ENCODE data around the gene SLC25A15.

SLC25A15 gene

GRCh38 chr13:40789275-40790153, at the start of gene SLC25A15:
Gene SLC25A15, plus strand, starts transcription at chr13:40789611. Its CDS starts 3,616 bp downstream, at chr13:40793227.
- DNase-seq, result no peak

- no peak for DNase-seq
Measured at GRCh38 chr13:40749327-40749726, 40.1 kb upstream of the SLC25A15 start.

- no peak for DNase-seq
Measured at GRCh38 chr13:40755082-40755700, 34.2 kb upstream of the SLC25A15 start.

GRCh38 chr13:40756042-40756441, 33.4 kb upstream of the SLC25A15 start:
- DNase-seq, result no peak

GRCh38 chr13:40758811-40759210, 30.6 kb upstream of the SLC25A15 start:
- no peak for DNase-seq

- DNase-seq, result no peak
Measured at GRCh38 chr13:40762849-40763248, 26.6 kb upstream of the SLC25A15 start.

GRCh38 chr13:40764587-40765403, 24.6 kb upstream of the SLC25A15 start:
- no peak for DNase-seq

- DNase-seq, result no peak
Measured at GRCh38 chr13:40765602-40766001, 23.8 kb upstream of the SLC25A15 start.

- DNase-seq, result no peak
Measured at GRCh38 chr13:40769970-40770369, 19.4 kb upstream of the SLC25A15 start.

GRCh38 chr13:40770609-40770933, 18.8 kb upstream of the SLC25A15 start:
- DNase-seq, result no peak

- DNase-seq, result peak; percentile 43
Measured at GRCh38 chr13:40770934-40771618, 18.3 kb upstream of the SLC25A15 start, which contains the start of gene MRPS31. Gene MRPS31, minus strand, starts transcription at chr13:40771190. Its CDS starts 54 bp downstream, at chr13:40771136.

GRCh38 chr13:40772765-40773473, 16.5 kb upstream of the SLC25A15 start:
- no peak for DNase-seq

- DNase-seq, result no peak
Measured at GRCh38 chr13:40774672-40775071, 14.7 kb upstream of the SLC25A15 start.

GRCh38 chr13:40776232-40776631, 13.2 kb upstream of the SLC25A15 start:
- DNase-seq, result no peak

GRCh38 chr13:40776681-40777165, 12.7 kb upstream of the SLC25A15 start:
- no peak for DNase-seq

GRCh38 chr13:40777166-40777808, 12.1 kb upstream of the SLC25A15 start:
- peak; percentile 1 for DNase-seq

- no peak for DNase-seq
Measured at GRCh38 chr13:40777809-40778175, 11.6 kb upstream of the SLC25A15 start.

GRCh38 chr13:40779049-40779448, 10.4 kb upstream of the SLC25A15 start:
- DNase-seq, result no peak

GRCh38 chr13:40779796-40780285, 9.6 kb upstream of the SLC25A15 start:
- DNase-seq, result no peak

GRCh38 chr13:40780822-40781401, 8.5 kb upstream of the SLC25A15 start:
- no peak for DNase-seq

- DNase-seq, result no peak
Measured at GRCh38 chr13:40781717-40782116, 7.7 kb upstream of the SLC25A15 start.
